Body of pancreas (tissue), 4 donors: Measurements from ENCODE around the gene CDH12. TPM values are rescaled to one million over a fixed set of nuclear protein-coding genes. Genes with fewer than 3 reads are reported as not detected.

ENCODE experiments used
- ATAC-seq: fragments of 150-250 bp; one replicate; pipeline ENCODE4 v1.9.1; 2016
- DNase-seq, 4 donors: peaks; one replicate each; pipeline ENCODE4 v3.0.0-alpha.2; 2019
- H3K27ac ChIP-seq, 4 donors: fragments of 200-600 bp; sonication (generic); 1 replicate in 3 of 4; 2 replicates in 1 of 4; pipeline versions ENCODE4 v1.5.1 to v1.6.1; 2016 to 2019; ENCODE audit warnings: mild to moderate bottlenecking in 1 of 4, mixed read lengths in 1 of 4, moderate library complexity in 1 of 4
- H3K27me3 ChIP-seq, 2 donors: fragments of 200-600 bp; sonication (generic); one replicate each; pipeline ENCODE4 v1.6.0; 2016; ENCODE audit warnings: mild to moderate bottlenecking in 1 of 2
- H3K36me3 ChIP-seq, 2 donors: fragments of 200-600 bp; sonication (generic); replicated peaks in 1 of 2; 2 replicates each; pipeline ENCODE4 v1.5.1; 2016; ENCODE audit warnings: low read depth in 2 of 2; ENCODE audit not compliant: insufficient read depth in 1 of 2
- H3K4me1 ChIP-seq: fragments of 200-600 bp; sonication (generic); one replicate; pipeline ENCODE4 v1.6.0; 2016
- H3K4me3 ChIP-seq, 2 donors: fragments of 200-600 bp; sonication (generic); 1 replicate in 1 of 2; 2 replicates in 1 of 2; pipeline ENCODE4 v1.5.1; 2016 to 2019
- H3K9me3 ChIP-seq, 3 donors: fragments of 200-600 bp; sonication (generic); 1 replicate in 2 of 3; 2 replicates in 1 of 3; pipeline ENCODE4 v1.5.1; 2016
- POLR2A ChIP-seq, 3 donors: fragments of 450-650 bp; IDR thresholded peaks; one replicate each; pipeline ENCODE4 v1.6.1; 2016; ENCODE audit warnings: antibody characterized with exemption in 3 of 3, mild to moderate bottlenecking in 2 of 3
- WGBS, 2 donors: methylation state at CpG; one replicate each; pipeline ENCODE4 v1.1.5; 2017; 5-methylcytosine and 5-hydroxymethylcytosine counted together
- intact Hi-C: fragments of 100-400 bp; cut with DNase I; formaldehyde crosslinking; loops from one replicate; pipeline ENCODE4 v1.15.1; 2023
- total RNA-seq, 2 donors: library from RNA; depleted of rRNA; stranded (reverse); fragments of >200 nt; gene quantifications; one replicate each; pipeline ENCODE4 v1.1.0, GENCODE V29; 2016
- TF ChIP-seq, protein P1 (sequence below), 7 experiments: fragments of 450-650 bp in 4 of 7; fragments of 200-600 bp in 3 of 7; sonication (generic) in 3 of 7; IDR thresholded peaks; one replicate each; pipeline ENCODE4 v1.5.1; 2016 to 2019; ENCODE audit warnings: antibody characterized with exemption in 7 of 7

CDH12 gene
- total RNA-seq, 2 donors from 2014 or later, result not detected

DNA sequence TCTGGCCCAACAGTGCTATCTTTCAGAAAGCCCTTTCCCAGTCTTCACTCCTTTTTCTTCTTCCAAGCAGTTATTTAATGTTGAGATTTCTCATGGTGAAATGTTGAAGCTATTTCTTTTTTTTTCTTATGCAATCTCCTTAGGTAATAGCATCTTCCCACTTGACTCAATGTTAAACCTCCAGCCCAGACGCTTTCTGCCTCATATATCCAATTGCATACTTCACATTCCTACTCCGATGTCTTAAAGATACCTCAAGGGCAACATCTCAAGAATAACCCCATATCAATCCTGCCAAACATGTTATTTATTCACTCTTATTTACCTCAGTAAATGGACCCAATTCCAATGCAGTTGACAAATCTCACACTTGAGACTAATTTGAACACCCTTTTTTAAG, 187.3 kb downstream of the CDH12 start:
- TF ChIP-seq POLR2A (IDR thresholded peaks at IDR 0.05), result no peak
- TF ChIP-seq, protein P1, sequence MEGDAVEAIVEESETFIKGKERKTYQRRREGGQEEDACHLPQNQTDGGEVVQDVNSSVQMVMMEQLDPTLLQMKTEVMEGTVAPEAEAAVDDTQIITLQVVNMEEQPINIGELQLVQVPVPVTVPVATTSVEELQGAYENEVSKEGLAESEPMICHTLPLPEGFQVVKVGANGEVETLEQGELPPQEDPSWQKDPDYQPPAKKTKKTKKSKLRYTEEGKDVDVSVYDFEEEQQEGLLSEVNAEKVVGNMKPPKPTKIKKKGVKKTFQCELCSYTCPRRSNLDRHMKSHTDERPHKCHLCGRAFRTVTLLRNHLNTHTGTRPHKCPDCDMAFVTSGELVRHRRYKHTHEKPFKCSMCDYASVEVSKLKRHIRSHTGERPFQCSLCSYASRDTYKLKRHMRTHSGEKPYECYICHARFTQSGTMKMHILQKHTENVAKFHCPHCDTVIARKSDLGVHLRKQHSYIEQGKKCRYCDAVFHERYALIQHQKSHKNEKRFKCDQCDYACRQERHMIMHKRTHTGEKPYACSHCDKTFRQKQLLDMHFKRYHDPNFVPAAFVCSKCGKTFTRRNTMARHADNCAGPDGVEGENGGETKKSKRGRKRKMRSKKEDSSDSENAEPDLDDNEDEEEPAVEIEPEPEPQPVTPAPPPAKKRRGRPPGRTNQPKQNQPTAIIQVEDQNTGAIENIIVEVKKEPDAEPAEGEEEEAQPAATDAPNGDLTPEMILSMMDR (IDR thresholded peaks at IDR 0.05), result no peak
- intact Hi-C loops, result no loop called here
- ATAC-seq (no peak), DNase-seq (no peak)
- Histone ChIP-seq H3K27ac (no peak overlapping the region), H3K27me3 (no peaks in the 10 kb centered on the region), H3K4me1 (no peaks in the 10 kb centered on the region), H3K9me3 (no peaks in the 10 kb centered on the region), H3K4me3 (no peak overlapping the region), H3K36me3 (no peaks in the 10 kb centered on the region)
- 39 to 67% methylated on average over 2 of the region's 2 CpGs for WGBS, 2 donors

- Histone ChIP-seq H3K36me3 (no peaks in the 10 kb centered on the region), H3K9me3 (no peaks in the 10 kb centered on the region), H3K27ac (no peak overlapping the region), H3K27me3 (no peaks in the 10 kb centered on the region), H3K4me3 (no peak overlapping the region), H3K4me1 (no peaks in the 10 kb centered on the region)
- ATAC-seq (no peak), DNase-seq (no peak)
- no peak for TF ChIP-seq POLR2A (IDR thresholded peaks at IDR 0.05)
- TF ChIP-seq, protein P1 (IDR thresholded peaks at IDR 0.05), result no peak
- 11 to 12% methylated on average over 2 of the region's 2 CpGs for WGBS, 2 donors
- intact Hi-C loops, result no loop called here
Observed at GRCh38 chr5:22663134-22663533, 190.0 kb downstream of the CDH12 start.

- ATAC-seq, result no peak
Observed at GRCh38 chr5:22662391-22662790, 190.8 kb downstream of the CDH12 start.

GRCh38 chr5:22651355-22651754, 201.8 kb downstream of the CDH12 start:
- Histone ChIP-seq H3K4me1 (no peaks in the 10 kb centered on the region), H3K27me3 (no peaks in the 10 kb centered on the region), H3K36me3 (no peaks in the 10 kb centered on the region), H3K4me3 (no peak overlapping the region), H3K27ac (no peak overlapping the region), H3K9me3 (no peaks in the 10 kb centered on the region)
- ATAC-seq (no peak), DNase-seq (no peak)
- intact Hi-C loops, result no loop called here
- no peak for TF ChIP-seq POLR2A (IDR thresholded peaks at IDR 0.05)
- TF ChIP-seq, protein P1 (IDR thresholded peaks at IDR 0.05), result no peak

More at GRCh38 chr5:22662391-22662790, 190.8 kb downstream of the CDH12 start:
- no peaks in the 10 kb centered on the region for H3K4me1 ChIP-seq
- 29 to 30% methylated on average over 3 of the region's 3 CpGs for WGBS, 2 donors
- no peak for DNase-seq
- TF ChIP-seq POLR2A (IDR thresholded peaks at IDR 0.05), result no peak
- TF ChIP-seq, protein P1 (IDR thresholded peaks at IDR 0.05), result no peak
- H3K27ac ChIP-seq, result no peak overlapping the region
- no peaks in the 10 kb centered on the region for H3K36me3 ChIP-seq
- H3K27me3 ChIP-seq, result no peaks in the 10 kb centered on the region
- no peak overlapping the region for H3K4me3 ChIP-seq
- H3K9me3 ChIP-seq, result no peaks in the 10 kb centered on the region
- intact Hi-C loops, result no loop called here

DNA sequence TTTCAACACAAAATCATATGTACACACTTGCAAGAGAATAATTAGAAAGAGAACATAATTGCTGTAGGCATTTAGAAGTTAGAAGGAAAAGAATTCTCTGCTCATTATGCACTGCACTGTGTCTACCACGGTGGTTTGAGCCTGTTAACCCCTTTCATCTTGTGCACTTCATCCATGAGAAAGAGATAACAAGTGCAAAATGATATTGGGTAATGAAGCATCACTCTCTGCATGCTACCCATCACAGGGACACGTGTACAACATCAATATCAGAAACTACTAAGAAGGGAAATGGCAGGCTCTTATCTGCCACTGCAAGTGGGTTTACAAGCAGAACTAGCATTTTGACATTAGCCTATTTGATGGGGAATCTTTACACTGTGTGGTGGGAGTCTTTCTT, 202.6 kb downstream of the CDH12 start:
- 26 to 40% methylated on average over 2 of the region's 2 CpGs for WGBS, 2 donors
- intact Hi-C loops, result no loop called here

More for the DNA sequence above, 202.6 kb downstream of the CDH12 start:
- Histone ChIP-seq H3K9me3 (no peaks in the 10 kb centered on the region), H3K36me3 (no peaks in the 10 kb centered on the region), H3K4me3 (no peak overlapping the region), H3K27me3 (no peaks in the 10 kb centered on the region), H3K27ac (no peak overlapping the region), H3K4me1 (no peaks in the 10 kb centered on the region)
- TF ChIP-seq POLR2A (IDR thresholded peaks at IDR 0.05), result no peak
- TF ChIP-seq, protein P1 (IDR thresholded peaks at IDR 0.05), result no peak
- no peak for DNase-seq
- ATAC-seq, result no peak
